Activated gamma-delta T cell (primary cell): ENCODE results near the gene DTWD2.
"Not testable (repeated sequence)": the region's sequence is repeated elsewhere in the genome, so short reads cannot be mapped to it uniquely, and the experiment has no call there.

ENCODE experiments used
- DNase-seq: peaks from one replicate; lab custom pipeline; 2025; lab: John Stamatoyannopoulos, UW

Gene DTWD2

DNA sequence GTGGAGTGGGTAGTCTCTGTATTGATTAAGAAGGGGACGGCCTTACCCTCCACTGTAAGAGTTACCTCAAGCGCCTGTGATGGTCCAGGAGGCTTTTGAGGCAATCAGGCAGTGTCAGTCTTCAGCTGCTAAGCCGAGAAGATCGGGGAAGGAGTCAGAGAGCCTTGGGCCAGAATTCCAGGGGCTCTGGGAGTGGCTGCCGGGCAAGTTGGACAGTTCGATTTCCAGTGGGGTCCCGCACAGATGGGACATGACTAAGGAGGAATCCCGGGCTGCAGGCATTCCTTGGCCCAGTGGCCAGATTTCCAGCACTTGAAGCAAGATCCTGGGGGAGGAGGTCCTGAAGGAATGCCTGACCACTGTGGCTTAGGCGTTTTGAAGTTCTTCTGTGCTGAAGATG, 38.0 kb downstream of the DTWD2 start:
- not testable (repeated sequence) for DNase-seq

DNA sequence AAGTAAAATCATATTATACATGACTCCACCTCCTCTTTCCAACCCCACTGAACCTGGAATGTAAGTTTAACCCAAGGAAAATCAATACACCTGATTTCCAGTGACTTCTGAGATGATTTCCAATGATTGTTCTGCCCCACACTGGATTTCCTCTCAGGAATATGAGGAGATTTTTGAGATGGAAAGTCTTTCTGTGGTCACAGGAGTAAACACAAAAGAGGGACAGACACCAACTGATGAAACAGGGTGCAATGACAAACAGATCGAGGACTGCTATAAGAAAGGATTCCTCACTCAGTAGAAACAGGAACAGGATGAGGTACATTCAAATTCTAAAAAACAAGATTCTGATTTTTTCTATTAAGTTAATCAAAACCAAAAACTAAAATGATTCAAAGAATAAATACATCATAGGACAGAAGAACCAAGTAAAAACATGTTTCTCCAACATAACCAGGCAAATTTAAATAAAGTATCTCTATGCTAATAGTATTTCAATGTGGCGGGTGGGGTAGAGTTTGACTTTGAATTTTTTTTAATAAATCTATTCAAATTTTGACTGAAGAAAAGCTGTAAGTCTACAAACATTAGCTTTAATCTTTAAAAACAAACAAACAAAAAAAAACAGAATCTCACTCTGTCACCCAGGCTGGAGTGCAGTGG, 42.1 kb downstream of the DTWD2 start:
- no peak for DNase-seq

DNA sequence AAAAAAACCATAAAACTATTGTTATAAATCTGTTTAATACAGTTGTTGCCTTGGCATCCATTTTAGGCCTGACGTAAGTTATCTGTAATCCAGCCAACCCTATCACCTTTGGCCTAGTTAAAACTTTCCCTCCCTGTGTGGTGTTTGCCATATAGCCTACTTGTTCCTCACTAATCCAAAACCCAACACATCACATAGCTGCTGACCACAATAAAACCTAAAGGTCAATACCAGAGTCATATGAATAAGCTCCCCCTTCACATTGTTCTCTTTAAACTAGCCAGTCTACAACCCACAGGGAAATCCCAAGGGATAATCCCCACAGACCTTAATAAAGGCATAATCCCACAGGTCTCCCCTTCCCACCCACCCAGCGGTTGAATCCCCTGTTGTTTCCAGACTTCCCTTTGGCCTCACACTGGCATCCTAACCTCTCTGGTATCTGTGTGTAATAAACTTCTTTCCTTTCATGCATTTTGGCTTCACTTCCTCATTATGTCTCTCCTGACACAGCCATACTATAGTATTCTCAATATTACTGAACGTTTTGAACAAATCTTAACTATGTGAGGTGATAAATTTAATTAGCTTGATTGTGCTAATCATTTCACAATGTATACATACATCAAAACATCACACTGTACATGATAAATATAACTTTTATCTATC, 50.8 kb downstream of the DTWD2 start:
- no peak for DNase-seq

DNA sequence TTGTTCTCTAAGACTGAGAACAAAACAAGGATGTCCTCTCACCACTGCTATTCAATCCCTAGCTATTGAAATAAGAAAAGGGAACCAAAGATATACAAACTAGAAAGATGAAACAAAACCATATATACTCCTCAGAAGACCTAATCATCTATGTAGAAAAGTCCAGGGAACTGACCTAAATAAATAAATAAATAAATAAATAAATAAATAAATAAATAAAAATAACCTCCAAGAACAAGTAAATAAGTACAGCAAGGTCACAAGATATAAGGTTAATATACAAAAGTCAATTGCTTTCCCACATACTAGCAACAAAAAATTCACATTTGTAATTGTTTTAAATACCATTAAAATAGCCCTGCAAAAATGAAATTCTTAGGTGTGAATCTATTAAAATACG, 54.6 kb downstream of the DTWD2 start:
- DNase-seq: no peak

DNA sequence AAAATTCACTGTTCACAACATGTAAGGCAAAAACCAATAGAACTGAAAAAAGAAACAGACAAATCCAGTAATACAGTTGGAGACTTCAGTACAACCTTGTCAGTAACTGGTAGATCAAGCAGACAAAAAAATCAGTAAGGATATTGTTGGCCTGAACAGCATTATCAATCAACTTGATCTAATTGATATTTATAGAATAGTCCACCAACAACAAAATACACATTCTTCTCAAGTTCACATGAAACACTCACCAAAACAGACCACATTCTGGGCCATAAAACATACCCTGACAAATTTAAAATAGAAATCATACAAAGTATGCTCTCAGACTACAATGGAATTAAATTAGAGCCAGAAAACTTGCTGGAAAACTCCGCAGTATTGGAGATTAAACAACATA, 56.8 kb downstream of the DTWD2 start:
- DNase-seq: no peak

DNA sequence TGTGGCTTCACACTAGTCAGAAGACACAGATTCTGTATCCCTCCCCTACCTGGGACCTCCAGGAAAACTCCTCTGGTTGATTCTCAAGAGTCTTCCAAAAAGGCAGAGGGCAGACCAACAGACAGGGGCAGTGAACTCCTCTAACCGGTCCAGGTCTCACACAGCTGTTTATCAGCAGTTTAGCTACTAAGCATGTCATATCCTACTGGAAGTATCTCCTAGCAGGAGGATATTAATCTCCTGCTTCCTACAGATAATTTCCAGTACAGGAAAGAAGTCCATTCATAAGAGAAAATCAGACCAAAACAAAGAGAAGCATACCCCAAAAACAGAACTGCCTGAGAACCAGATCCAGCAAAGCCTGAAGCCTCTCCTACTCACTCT, 64.3 kb downstream of the DTWD2 start:
- no peak for DNase-seq

DNA sequence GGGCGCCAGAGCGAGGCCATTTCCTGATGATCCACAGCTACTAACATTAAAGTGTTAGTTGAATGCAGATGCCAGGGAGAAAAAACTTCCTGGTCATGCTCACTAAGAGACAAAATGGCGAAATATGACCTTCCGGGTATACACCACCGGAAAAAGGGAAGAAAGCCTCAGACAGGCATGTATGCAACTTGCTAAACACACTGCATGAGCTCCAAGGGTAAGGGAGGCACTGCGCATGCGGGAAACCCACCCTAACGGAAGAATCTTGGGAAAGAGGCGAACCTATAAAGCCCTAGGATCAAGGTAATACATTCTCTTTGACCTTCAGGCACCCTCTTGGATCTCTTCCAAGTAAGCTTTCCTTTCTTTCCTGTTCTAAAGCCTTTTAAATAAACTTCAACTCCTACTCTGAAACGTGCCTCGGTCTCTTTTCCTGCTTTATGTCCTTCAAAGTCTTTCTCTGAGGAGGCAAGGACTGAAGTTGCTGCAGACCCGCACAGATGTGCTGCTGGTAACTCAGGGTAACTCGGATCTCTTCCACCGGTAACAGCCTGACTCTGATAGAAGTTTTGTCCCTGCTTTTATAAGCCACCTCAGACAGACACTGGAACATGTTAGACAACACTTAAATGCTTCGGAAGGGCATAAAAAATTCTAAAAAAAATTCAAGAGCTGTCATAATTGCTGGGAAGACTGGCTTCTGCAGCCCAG, 64.9 kb downstream of the DTWD2 start:
- no peak for DNase-seq

DNA sequence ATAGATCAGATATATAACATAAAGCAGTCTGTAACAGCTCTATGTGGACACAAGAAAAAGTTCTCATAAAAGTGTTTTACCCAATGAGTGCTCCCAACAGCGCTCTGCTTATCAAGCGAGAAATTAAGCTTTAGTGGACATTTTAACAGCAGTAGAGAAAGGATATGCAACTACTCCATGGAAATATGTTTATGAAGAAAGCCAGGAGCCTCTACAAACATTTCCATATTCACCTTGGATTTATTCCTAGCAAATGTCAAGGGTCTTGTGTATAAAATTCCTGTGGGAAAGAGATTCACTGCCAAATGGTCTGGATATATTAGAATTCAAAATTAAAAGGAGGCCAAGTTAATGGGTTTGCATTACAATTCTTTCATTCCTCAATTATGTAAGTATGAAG, 66.5 kb downstream of the DTWD2 start:
- no peak for DNase-seq

DNA sequence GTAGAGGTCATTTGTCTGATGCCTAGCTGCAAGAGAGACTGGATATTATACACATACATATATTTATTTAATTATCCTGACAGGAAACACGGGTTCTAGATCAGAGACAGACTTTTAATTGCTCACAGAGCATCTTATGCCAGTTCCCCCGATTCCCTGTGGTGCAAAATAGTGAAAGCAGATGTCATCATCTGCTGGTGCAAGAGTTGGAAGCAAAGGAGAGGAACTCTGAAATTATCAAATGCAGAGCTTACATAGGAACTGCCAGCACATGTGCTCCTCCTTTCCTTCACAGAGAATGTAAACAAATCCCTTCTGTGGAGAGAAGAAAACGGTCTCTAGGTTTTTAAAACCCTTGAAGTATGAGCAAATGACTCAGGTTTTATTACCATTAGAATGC, 69.3 kb downstream of the DTWD2 start:
- no peak for DNase-seq

DNA sequence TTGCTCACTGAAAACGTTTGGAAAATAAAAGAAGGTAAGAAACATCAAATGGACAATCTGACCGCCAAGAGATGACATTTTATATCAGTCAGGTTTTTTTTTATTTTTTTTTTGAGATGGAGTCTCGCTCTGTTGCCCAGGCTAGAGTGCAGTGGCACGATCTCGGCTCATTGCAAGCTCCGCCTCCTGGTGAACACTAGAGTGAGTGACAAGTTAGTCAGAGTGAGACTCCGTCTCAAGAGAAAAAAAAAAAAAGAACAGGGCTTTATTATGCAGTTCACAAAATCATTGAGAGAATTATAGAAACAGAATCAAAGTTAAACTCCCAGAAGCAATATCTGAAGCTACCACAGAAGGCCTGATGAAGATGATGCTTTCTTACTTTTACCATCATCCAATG, 70.1 kb downstream of the DTWD2 start:
- DNase-seq: no peak

DNA sequence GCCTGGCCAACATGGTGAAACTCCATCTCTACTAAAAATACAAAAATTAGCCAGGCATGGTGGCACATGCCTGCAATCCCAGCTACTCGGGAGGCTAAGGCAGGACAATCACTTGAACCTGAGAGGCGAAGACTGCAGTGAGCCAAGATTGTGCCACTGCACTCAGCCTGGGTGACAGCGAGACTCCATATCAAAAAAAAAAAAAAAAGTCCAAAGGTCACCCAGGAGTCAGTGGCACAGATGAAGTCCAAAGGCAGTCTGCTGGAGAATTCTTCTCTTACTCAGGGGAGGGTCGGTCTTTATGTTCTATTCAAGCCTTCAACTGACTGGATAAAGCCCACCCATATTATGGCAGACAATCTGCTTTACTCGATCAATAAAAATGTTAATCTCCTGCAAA, 80.8 kb downstream of the DTWD2 start:
- DNase-seq: not testable (repeated sequence)

DNA sequence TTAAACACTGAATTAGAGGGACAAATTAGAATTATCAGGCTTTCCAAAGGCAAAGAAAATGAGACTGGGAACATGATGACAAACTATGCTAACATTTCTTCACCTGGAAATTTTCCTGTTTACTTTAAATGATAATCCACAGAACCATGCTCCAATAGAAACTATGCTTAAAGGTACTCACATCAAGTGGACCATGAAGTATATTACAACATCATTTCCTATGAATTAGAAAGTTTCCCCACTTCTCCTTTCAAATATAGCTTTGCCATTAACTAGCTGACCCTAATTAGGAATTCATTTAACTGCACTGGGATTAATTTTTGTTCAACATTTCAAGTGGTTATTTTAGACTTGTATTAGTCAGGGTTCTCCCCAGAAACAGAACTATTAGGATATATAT, 81.4 kb downstream of the DTWD2 start:
- no peak for DNase-seq

DNA sequence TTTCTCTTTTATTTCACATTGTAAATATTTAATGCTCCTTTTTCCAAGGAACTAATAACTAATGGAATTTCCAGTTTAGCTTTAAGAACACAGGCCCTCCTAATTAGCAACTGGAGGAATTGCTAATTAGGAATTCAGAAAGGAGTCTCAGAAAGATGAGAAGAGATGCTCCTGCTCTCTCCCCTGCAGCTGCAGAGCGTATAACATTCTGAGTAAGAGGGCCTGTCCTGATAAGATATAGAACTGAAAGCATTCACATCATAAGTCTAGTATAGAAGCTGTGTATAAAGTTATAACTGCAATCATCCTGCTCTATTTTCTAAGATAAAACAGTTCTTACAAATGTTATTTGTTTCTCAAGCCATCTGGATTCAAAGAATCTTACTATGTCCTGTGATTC, 83.2 kb downstream of the DTWD2 start:
- DNase-seq: no peak

DNA sequence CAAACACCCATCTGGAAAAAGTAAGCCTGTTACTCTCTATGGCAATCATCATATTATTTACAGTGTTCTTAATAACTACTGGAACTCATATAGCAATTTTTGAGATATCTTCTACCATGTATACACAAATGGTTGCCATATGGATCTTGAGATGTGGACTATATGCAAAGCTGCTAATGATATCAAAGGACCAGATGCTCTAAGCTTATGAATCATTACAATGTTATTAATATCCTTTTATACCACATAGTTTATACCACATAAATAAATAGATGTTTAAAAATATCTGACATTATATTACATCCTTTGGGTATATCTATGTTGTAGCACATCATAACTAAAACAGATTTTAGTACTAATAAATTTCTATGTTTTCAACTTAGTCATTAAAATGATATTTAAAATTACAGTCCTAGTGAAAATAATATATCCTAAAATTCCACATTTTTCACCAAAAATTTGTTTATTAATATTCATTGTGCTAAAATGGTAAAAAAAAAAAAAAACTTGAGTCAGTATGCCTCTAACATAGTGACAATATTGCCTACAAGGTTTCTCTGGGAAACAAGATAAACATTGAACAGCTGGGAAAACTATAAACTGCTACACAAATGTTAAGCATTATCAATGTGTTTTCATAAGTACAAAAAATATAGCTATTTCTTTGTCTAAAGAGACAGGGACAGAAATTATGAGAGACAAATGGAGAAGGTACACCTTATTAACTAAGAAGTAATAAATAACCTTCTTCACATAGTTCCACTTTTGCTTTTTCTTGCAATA, 85.5 kb downstream of the DTWD2 start:
- DNase-seq: no peak

DNA sequence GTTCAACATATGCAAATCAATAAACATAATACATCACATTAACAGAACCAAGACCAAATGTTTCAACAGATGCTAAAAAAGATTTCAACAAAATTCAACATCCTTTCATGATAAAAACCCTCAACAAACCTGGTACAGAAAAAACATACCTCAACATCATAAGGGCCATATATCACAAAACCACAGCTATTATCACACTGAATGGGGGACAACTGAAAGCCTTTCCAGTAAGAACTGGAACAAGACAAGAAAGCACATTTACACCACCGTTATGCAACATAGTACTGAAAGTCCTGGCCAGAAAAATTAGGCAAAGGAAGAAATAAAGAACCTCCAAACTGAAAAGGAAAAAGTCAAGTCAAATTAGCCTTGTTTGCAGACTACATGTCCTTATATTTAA, 93.6 kb downstream of the DTWD2 start:
- DNase-seq: no peak

DNA sequence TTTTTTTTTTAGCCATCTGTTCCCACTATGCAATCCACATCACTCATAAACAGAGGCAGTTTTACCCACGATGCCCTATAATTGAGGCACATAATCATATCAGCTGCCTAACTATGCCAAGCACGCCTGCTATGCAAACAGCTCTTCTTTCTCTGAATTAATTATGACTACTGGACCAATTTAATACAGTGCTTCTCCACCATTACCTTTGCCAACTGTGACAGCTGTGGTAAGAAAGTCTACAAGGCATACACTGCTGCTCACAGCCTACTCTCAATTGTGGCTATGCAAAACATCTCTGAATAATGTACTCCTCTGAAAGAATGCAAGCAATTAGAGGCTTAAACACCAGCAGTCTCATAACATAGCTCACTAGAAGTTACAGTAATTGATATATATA, 97.1 kb downstream of the DTWD2 start:
- no peak for DNase-seq

DNA sequence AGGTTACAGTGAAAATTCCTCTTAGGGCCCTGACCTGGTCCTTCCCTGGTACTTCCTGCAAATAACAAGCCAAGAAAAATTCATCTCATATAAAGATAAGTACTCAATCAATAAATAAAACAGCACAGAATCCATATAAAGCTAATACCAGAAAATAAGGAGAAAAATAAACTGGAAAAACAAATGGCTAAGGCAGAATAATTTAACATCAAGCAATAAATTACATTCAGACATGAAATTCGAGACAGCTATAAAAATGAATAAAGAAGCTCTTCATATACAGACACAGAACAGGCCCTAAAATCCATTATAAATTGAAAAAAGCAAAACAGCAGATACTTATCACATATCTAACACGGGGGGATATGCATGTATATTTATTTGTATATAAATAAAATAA, 99.2 kb downstream of the DTWD2 start:
- no peak for DNase-seq

DNA sequence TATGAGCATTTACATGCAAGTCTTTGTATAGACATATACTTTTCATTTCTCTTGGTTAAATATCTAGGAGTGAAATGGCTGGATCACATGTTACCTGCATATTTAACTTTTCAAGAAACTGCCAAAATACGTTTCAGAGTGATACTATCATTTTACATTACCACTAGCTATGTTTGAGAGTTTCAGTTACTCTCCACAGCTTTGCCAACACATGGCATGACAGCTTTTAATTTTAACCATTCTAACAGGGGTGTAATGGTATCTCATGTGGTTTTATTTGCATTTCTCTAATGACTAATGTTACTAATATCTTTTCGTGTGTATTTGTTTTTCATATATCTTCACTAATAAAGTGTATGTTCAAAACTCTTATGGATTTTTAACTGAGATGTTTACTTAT, 99.8 kb downstream of the DTWD2 start:
- no peak for DNase-seq

DNA sequence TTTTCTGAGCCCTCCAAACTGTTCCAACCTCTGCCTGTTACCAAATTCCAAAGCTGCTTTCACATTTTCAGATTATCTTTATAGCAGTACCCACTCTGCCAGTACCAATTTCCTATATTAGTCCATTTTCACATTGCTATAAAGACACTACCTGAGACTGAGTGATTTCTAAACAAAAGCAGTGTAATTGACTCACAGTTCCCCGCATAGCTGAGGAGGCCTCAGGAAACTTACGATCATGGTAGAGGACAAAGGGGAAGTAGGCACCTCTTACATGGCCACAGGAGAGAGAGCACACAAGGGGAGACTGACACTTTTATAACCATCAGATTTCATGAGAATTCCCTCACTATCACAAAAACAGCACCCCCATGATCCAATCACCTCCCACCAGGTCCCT, 105.0 kb downstream of the DTWD2 start:
- no peak for DNase-seq

DNA sequence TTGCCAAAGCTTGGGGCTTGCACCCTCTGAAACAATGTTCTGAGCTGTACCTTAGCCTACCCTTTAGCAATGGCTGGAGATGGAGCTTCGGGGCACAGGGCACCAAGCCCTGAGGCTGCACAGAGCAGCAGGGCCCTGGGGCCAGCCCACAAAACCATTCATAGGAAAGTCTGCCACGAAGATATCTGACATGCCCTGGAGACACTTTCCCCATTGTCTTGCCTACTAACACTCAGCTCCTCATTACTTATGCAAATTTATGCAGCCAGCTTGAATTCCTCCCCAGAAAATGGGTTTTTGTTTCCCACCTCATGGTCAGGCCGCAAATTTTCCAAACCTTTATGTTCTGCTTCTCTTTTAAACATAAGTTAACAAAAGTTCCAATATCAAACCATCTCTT, 105.7 kb downstream of the DTWD2 start:
- no peak for DNase-seq

DNA sequence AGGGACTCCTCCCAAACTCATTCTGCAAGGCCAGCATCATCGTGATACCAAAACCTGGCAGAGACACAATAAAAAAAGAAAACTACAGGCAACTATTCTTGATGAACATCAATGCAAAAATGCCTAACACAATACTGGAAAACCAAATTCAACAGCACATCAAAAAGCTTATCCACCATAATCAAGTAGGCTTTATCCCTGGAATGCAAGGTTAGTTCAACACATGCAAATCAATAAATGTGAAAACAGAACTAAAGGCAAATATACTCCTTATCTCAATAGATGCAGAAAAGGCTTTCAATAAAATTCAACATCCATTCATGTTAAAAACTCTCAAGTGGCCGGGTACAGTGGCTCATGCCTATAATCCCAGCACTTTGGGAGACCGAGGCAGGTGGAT, 111.5 kb downstream of the DTWD2 start:
- DNase-seq: not testable (repeated sequence)

DNA sequence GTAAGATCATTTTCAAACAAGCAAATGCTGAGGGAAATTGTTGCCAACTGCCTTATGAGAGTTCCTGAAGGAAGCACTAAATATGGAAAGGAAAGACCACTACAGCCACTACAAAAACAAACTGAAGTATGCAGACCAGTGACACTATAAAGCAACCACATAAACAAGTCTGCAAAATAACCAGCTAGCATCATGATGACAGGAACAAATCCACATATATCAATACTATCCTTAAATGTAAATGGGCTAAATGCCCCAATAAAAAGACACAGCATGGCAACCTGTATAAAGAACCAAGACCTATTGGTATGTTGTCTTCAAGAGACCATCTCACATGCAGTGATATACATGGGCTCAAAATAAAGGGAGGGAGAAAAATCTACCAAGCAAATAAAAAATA, 113.2 kb downstream of the DTWD2 start:
- DNase-seq: no peak

DNA sequence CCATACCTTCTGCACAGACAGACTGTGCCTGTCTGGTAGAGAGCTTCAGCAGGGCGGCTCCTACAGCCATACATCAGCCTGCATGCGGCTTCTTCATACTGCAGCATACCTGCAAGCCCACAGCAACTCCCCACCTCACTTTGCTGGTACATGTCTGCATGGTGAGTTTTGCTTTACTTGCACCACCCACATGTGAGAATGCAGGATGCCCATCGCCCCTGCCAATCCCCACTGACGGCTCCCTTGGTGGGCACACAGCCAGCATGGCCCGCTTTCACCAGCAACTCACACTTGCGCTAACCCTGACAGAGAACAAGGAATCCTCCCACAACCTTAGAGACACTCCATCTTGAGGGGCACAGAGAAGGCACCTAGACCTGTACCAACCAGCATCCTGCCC, 114.9 kb downstream of the DTWD2 start:
- DNase-seq: no peak
